NCI-H774 (cell line): Measurements from ENCODE around the gene CPOX.
"Not testable (repeated sequence)": the region's sequence is repeated elsewhere in the genome, so short reads cannot be mapped to it uniquely, and the experiment has no call there.

ENCODE experiments used
- DNase-seq: peaks from one replicate; lab custom pipeline; 2025; lab: John Stamatoyannopoulos, UW

Gene CPOX

DNA sequence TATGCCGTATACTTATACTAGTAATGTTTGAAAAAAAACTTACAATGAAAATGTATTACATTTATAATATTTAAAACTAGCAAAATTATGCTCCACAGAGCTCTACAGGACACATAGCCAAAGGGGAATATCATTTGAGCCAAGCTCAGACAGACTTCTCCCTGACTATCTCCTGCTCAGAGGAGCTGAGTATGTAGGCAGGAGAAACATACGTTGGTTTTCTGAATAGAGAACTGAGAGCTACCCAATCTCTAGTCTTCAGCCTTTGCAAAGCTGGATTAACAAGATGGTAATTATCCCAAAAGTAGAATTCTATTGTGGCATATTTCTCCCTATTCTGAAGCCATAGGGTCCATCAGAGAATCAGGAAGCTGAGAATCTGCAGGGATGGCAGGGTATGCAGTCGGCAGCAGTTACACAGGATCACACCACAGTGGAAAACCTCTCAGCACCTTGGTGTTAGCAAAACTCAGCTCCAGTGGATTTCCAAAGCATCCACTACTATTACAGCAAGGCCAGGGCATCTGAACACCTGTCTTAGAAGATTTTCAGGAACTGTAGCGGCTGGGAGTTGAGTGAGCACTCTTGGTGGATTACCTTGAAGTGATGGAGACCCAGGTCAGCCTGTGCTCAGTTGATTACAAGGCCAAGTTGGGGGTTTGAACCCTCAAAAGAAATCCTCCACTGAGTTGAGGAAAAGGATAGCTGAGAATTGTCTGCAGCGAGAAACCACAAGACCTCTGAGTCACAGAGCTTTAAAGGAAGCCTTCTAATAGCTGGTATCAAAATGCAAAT, 31.5 kb downstream of the CPOX start:
- no peak for DNase-seq

DNA sequence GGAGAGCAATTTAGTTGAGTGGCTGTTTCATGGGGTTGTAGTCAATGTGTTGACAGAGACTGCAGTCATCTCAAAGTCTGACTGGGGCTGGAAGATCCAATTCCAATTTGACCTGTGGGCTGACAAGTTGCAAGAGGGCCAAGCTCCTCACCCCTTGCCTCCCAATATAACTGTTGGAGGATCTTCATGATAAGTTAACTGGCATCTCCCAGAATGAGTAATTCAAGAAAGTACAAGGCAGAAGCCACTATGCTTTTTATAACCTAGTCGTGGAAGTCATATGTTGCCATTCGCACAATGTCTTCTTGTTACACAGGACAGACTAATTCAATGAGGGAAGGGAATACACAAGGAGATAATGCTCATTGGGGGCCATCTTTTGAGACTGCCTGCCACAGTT, 32.5 kb downstream of the CPOX start:
- no peak for DNase-seq

DNA sequence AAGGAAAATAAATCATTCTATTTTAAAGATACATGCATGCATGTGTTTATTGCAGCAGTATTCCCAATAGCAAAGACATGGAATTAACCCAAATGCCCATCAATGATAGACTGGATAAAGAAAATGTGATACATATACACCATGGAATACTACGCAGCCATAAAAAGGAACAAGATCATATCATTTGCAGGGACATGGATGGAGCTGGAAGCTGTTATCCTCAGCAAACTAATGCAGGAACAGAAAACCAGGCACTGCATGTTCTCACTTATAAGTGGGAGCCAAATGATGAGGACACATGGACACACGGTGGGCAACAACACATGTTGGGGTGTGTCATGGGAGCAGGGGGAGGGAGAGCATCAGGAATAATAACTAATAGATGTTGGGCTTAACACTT, 33.6 kb downstream of the CPOX start:
- not testable (repeated sequence) for DNase-seq

DNA sequence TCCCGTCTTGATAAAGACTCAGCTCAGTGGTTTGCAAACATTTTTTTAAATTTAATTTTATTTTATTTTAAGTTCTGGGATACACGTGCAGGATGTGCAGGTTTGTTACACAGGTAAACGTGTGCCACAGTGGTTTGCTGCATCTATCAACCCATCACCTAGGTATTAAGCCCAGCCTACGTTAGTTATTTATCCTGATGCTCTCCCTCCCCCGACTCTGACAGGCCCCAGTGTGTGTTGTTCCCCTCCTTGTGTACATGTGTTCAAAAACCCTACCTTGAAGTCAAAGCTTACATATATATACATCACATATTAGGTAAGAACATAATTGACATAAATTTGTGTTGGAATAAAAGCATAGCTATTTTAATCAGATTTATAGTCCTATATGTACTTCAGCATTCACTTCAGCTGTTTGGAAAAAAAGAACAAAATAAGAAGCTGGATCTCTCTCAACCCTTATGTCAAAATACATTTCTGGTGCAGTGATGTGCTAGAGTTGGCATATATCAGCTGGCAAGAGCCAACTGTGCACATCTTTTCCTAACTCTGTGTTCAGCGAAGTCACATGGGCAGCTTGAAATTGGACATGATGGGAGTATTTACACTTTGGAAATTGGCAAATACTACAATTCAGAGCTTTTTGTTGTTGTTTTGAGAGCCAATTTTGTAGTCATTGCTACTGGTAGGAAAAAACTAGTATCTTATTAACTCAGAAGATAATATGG, 35.1 kb downstream of the CPOX start:
- no peak for DNase-seq

DNA sequence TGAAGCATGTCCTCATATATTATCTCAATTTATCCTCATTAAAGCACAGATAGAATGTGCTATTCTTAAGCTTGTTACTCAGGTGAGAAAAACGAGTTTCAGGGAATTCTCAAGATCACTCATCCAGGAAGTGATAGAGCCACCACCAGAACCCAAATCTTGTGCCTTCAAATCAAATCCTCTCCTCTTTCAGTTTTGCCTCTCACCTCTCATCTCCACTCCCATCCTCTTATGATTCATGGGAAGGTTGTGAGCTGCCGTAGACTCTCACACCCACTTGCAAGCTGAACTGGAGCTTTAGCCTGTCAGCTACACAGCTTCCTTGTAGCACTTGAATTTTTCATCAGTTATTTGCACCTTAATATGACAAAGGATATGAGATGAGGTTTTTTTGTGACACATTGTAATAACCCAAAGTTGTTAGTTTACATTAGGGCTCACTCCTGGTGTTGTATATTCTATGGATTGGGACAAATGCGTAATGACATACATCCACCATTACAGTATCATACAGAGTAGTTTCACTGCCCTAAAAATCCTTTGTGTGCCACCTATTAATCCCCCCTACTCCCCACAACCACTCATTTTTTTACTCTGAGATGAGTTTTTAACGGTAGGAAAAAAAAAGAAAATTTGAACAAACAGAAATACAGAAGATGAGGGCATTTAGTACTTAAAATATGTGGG, 35.9 kb downstream of the CPOX start:
- DNase-seq = no peak

DNA sequence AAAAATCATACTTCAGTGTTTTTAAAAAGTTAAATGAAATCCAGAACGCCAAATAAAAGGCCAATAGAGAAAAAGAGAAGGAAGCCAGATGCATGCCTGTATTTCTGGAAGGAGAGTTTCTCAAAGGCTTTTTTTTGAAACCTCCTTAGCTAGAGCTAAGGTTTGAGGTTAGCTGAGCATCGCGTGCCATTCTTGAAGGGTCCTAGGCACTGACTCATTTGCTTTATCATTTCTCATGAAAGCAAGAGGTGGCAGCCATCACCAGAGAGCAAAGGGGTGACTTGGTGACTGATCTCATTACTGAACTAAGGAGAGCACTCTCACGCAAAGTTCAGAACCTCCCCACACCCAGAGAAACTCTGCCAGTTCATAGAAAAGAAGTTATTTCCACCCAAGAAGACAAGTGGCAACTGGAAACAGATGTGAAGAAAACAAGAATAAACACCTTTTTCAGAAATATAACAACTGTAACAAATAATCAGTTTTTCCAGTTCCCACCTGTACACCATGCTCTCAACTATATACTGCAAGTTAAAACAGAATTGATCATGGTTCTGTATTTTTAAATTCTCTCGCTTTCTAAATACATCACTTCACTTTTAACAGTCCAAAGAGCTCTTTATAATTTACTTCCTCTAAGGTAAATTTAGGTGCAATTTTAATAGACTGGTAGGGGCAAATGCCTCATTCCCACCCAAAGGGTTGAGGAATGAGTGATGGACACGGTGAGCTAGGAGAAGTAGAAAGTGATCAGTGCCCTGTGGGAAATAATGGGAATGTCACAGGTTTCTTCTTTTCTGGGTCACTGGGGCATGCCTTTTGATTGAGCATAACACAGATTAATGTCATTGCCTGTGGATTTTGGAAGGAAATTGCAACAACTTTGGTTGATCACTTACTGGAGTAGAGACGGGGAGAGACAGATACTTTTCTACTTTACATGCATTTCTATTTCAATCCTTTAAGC, 37.0 kb downstream of the CPOX start:
- no peak for DNase-seq

DNA sequence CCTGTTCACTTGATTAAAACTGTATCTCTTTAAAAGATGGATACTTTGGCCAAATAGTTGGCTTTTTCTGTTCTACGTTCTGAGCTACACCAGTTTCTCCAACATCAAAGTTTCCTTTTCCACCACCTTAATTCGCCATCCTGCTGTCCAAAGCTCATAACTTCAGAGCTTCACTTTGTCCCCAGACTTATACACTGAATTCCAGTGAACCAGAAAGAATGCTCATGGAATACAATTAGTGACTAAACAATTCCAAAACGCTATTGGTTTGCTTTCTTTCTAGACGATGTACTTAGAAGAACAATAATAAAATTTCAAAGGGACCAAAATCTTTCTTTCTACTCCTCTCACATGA, 38.4 kb downstream of the CPOX start:
- no peak for DNase-seq

DNA sequence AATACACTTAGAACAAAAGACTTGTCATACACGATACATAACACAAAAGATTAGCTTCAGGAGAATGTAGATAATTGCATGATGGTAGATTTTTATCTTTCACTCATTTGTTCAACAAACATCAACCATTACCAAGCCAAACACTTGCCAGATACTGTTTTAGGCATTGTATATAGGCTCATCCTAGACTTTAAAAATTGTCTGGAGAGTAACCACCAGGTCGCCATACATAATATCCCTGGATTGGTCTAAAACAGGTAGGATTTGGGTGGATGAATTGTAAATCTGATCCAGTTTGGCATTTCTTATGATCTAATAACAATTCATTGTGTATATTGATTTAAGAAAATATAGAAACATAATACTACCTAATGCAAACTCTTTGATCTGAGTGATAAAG, 38.8 kb downstream of the CPOX start:
- DNase-seq = no peak

DNA sequence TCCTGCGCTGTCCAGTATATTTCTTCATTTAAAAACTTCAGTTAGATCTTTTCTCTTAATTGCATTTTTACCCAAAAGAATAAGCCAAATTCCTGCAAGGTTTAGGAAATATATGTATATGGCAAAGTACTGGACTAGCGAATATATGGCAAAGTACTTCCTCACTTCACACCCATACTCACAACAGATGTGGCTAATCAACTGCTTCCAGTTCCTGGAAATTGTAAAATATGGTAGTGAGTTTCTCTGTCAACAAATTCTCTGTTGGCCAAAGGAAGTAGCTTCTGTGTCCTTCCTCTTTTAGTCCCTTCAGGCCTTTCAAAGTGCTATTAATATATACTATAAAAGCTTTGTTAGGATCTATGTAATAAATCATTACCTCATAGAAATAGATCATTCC, 39.7 kb downstream of the CPOX start:
- no peak for DNase-seq

DNA sequence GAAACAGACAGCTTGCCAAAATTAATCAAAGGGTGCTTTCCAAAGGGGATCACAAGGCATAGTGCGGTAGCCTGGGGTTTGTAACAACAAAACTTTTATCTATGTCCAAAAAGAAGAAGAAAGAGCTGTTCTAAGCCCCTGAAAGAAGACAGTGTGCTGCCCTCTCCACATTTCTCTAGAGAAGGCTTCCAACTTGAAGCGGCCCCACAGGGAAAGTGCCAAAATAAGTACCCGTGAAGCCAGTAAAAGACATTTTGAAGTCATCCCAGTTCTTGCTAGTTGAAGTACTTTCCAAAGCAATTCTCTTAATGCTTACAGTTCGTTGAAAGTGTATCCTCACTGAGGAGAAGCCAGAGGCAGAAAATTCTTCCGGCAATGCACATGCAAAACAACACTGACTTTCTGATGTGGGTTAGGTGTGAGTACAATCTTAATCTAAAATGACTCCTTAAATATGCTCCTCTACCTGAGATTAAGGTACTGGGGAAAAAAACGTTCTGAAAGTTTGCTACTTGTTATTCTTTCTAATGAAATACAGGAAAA, 40.3 kb downstream of the CPOX start:
- DNase-seq = no peak

DNA sequence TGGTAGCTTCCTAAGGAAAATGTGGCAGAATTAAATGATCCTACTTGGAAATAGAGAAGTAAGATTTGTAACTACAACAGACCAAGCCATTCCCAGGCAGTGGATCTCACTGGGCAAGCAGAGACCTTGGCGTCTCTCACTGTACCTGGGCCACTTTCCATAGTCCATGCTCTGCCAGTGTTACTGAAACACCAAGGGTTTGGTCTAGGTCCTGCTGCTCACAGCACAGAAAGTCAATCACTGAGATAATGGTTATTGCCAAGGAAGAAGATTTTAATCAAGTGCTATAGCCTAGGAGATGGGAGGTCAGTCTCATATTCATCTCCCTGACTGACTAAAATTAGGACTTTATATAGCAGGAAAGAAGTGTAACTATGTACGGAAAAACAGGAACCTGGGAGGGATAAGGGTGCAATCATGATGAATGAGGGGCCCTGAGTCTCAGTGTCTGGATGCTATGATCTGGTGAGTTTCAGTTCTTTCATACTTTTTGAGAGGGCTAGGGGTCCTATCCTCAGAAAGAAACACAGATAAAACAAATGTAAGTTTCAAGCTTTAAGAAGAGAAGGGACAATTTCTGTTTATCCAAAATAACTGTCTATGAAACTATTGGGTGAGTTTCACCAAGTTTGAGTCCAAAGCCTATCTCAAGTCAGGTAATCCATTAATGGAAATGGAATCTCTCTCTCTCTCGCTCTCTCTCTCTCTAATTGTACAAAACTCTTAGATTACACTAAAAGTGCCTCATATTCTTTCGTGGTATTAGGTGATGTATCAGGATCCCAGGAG, 41.0 kb downstream of the CPOX start:
- no peak for DNase-seq

DNA sequence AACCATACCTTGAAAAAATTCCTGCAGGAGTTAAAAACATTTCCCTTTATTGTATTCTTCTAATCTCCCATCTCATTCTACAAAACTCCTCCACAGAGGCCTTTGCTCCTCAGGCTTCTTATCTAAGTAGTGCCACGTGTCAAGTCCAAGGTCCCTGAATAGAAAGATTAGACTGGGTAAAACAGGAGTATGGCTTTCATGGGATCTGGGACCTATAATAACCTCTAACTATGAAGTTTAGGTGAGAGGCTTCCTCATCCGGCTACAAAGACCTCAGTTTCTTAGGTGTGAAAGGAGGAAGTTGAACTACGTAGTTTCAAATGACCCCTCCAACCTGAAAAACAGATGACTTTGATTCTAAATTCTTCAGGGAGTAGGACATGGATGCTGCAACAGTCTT, 41.7 kb downstream of the CPOX start:
- no peak for DNase-seq

DNA sequence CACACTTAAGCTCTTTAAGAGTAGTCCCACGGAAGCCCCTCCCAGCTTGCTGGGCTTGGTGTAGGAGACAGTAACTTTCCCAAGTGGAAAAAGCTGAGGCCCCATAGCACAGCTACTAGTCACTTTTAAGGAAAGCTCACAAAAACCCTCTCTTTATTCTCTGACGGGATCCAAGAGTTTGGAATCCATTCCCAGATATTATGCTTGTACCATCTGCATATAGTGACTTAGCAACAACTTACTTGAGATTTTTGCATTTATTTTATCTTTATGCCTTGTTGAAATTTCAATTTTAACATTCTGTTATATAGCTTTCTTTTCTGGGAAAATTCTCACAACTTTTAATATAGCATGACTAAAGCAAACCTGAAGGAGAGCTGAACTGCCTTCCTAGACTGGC, 42.2 kb downstream of the CPOX start:
- DNase-seq = no peak

DNA sequence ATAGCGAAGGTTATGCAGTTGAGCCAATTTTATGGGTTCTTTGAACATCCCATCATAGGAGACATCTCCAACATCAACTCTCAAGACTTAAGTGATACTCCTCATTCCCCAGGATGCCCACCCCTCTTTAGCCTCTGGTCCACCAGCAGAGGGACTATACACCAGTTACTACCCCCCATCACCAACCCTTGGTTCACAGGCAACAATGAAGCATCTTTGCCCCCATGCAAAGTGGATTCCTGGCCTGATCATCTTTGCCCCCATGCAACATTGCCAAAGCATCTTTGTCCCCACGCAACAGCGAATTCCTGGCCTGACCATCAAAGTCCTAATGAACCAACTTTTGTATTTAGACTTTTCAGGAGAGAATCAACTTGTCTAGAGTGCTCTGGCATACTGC, 42.6 kb downstream of the CPOX start:
- no peak for DNase-seq

DNA sequence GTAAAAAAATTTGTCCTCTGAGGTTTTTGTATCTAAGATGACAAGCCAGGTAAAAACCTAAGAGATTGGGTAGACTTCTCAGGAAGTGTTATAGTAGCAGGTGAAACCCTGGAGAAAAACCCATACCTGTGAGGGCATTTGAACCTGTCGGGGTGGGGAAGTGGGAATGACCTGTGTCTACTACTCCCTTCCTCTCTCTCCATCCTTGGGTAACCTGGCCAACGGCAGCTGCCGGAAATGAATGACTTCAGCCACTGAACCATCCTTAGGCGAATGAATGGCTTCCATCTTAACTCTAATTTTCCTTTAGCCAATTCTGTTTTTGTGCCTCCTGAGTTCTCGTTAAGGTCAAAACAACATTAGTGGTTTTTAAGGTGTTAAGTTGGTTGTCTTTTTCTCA, 44.9 kb downstream of the CPOX start:
- no peak for DNase-seq

DNA sequence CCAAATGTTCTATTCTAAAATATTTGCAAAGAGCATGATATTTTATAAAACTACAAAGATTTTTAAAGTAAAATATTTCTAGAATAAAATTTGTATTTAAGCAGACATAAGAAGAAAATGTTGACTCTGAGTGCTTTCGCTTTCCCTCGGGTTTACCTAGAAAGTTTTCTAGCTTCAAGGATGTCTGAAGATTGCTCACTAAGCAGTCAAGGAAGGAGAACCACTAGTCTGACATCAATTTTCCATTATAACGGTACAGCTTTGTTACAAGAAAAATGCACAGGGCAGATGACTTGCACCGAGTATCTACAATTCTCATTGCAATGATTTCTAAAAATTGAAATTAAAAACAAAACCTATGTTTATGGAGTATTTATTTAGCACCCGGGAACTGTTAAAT, 47.5 kb downstream of the CPOX start:
- DNase-seq = no peak

DNA sequence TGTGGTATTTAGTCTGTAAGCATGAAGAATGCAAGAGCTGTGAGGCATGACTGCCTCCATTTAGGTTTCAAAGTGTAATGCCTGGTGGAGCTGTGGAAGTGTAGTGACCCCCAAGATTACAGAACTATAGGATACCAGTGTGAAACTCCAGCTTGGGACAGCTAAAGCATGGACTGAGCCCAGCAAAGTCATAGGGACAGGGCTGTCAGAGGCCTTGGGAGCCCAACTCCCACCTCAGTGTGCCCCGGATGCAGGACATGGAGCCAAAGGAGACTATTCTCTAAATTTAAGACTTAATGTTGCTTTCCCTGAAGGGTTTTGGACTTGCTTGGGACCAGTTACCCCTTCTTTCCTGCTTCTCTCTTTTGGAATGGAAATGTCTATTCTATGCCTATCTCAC, 50.8 kb downstream of the CPOX start:
- no peak for DNase-seq

DNA sequence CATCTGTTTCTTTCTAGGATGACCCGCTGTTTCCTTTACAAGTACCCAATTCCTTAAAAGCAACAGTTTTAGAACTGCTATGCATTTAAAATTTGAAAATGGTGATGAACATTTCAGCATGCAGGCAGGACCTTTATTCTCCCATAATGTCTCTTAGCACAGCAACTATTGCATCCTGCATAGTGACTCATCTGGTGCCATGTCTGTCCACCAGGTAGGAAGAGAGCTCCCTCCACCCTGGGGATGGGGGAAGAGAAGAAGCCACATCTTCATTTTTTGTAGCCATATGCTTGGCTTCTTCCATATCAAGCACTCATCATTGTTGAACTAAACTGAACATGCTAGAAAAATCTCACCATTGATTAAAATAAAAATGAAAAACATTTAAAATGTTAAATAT, 51.7 kb downstream of the CPOX start:
- DNase-seq = no peak

DNA sequence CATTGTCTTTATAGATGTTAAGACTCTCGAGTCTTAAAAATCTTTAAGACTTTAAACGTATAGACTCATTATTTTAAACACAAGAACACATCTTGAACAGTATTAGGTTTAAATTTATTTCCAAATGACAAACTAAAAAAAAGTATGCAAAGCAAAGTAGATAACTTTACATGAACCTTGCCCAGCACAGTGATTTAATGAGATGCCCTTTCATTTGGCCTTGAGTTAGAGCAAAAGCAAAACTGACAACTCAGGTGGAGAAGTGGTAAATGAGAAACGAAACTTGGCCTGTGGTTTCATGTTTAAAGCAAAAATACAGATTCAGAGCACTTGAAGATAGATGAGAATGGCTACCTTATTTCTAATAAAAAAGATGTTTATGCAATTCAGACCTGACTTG, 53.1 kb downstream of the CPOX start:
- DNase-seq = no peak

DNA sequence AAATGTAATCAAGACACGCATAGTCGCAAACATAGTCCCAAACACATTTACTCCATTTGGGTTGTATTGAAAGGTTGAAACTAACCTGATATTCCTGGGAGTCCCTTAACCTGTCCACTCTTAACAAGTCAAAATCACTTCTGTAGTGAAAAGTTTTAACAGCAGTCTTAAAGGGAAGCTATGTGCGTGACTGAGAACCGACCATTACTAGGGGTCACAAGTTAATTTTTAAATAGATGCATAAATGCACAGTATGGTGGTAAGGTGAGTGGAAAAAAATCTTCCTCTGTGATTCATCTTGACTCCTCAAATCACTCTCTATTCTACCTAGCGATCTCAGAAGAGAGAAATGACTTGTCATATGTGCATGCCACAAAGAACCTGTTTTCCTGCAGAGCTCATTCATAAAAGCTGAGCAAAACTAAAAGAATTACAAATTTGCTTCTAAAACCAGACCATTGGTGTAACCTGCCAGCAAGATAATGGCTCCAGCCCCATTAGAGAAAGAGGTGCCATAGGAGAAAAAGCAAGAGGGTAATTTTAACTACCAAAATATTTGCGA, 56.9 kb downstream of the CPOX start:
- DNase-seq = no peak

DNA sequence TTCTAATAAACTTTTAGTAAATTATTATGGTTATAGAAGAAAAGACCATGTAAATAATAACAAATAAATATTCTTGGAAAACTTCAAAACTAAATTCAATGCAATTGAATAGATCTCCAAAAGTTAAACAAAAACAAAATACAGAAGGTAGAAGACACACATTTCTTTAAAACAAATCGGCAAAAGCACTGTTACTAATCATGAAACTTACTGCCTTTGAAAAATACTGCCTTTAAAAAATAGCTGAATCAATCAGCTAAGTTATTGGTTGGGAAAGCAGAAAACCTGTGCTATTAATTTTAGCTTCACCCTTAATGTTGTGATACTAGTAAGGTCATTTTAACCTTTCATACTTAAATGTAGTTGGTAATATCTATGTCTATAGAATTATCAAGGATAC, 58.7 kb downstream of the CPOX start:
- no peak for DNase-seq
